NCI-H1048 (cell line): ENCODE measurements around the gene CACNA1G.

ENCODE experiments used
- DNase-seq: peaks from one replicate; lab custom pipeline; 2025; lab: John Stamatoyannopoulos, UW

Gene CACNA1G

GRCh38 chr17:50568659-50569058, 8.1 kb downstream of the CACNA1G start:
- DNase-seq, result no peak

- DNase-seq, result no peak
These were observed 9.1 kb downstream of the CACNA1G start for GRCh38 chr17:50569592-50569991.

- DNase-seq, result no peak
These were observed 9.5 kb downstream of the CACNA1G start for GRCh38 chr17:50570032-50570431.

- no peak for DNase-seq
These were observed 10.0 kb downstream of the CACNA1G start for GRCh38 chr17:50570528-50570927.

- DNase-seq, result no peak
These were observed 11.2 kb downstream of the CACNA1G start for GRCh38 chr17:50571681-50572080.

GRCh38 chr17:50572541-50572940, 12.0 kb downstream of the CACNA1G start:
- DNase-seq, result no peak

GRCh38 chr17:50573866-50574611, 13.5 kb downstream of the CACNA1G start:
- no peak for DNase-seq

GRCh38 chr17:50575581-50576210, 15.2 kb downstream of the CACNA1G start:
- DNase-seq, result no peak

GRCh38 chr17:50576864-50577263, 16.3 kb downstream of the CACNA1G start:
- DNase-seq, result no peak

- no peak for DNase-seq
These were observed 17.0 kb downstream of the CACNA1G start for GRCh38 chr17:50577451-50577954.

- DNase-seq, result no peak
These were observed 17.7 kb downstream of the CACNA1G start for GRCh38 chr17:50578173-50578572.

- no peak for DNase-seq
These were observed 18.9 kb downstream of the CACNA1G start for GRCh38 chr17:50579399-50579798.

GRCh38 chr17:50580646-50581045, 20.1 kb downstream of the CACNA1G start:
- no peak for DNase-seq

GRCh38 chr17:50581316-50581715, 20.8 kb downstream of the CACNA1G start:
- DNase-seq, result no peak

GRCh38 chr17:50582741-50583140, 22.2 kb downstream of the CACNA1G start:
- no peak for DNase-seq

GRCh38 chr17:50583641-50584040, 23.1 kb downstream of the CACNA1G start:
- DNase-seq, result no peak

GRCh38 chr17:50584116-50584515, 23.6 kb downstream of the CACNA1G start:
- DNase-seq, result no peak

GRCh38 chr17:50584749-50585148, 24.2 kb downstream of the CACNA1G start:
- no peak for DNase-seq

GRCh38 chr17:50585346-50585745, 24.8 kb downstream of the CACNA1G start:
- no peak for DNase-seq

GRCh38 chr17:50585891-50586290, 25.4 kb downstream of the CACNA1G start:
- DNase-seq, result no peak

- DNase-seq, result no peak
These were observed 26.1 kb downstream of the CACNA1G start for GRCh38 chr17:50586421-50587247.

- DNase-seq, result no peak
These were observed 27.1 kb downstream of the CACNA1G start for GRCh38 chr17:50587571-50587970.
